Endometrium (tissue), 2 donors: Measurements from ENCODE around the gene CRAT.

ENCODE experiments used
- FAIRE-seq: peaks from 2 replicates; lab custom pipeline; 2012; peaks lifted over from hg19 to GRCh38; lab: Jason Lieb, UNC
- donor health status: control.
- donor health status: control.

The CRAT gene

DNA sequence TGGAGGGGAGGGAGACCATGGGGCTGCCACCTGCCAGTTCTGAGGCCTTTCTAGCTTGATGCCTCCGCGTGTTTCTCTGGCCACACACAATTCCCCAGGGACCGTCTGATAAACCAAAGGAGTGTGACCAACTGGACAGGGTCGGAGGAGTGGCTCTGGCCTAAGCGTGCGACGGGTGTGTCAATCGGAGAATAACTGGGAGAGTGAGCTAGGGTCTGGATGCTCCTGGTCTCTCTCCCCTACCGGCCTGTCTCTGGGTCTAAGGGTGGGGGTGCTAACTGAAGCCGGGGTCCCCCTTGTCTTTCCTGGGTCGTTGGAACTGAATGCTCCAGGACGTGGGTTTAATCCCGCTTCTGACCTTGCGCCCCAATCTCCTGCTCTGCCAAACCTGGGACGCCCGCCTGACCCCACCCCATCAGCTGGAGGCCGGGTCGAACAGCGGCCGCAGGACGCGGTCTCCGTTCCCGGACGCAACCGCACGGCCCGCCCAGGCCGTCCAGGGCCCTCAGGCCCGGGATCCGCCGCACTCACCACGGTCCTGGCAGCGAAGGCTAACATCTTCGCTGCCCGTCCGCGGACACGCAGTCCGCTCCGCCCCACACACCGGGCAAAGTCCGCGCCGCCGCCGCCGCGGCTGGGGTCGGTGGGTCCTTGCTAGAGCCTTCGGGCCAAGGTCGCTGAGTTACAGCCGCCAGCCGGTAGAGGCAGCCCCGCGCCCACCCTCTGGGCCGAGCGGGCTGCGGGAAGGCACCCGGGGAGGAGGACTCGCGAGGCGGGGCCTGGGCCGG, 447 bp downstream of the CRAT start:
- no peak for FAIRE-seq

- FAIRE-seq: no peak
Measured at GRCh38 chr9:129109537-129109903, 1.1 kb downstream of the CRAT start.

DNA sequence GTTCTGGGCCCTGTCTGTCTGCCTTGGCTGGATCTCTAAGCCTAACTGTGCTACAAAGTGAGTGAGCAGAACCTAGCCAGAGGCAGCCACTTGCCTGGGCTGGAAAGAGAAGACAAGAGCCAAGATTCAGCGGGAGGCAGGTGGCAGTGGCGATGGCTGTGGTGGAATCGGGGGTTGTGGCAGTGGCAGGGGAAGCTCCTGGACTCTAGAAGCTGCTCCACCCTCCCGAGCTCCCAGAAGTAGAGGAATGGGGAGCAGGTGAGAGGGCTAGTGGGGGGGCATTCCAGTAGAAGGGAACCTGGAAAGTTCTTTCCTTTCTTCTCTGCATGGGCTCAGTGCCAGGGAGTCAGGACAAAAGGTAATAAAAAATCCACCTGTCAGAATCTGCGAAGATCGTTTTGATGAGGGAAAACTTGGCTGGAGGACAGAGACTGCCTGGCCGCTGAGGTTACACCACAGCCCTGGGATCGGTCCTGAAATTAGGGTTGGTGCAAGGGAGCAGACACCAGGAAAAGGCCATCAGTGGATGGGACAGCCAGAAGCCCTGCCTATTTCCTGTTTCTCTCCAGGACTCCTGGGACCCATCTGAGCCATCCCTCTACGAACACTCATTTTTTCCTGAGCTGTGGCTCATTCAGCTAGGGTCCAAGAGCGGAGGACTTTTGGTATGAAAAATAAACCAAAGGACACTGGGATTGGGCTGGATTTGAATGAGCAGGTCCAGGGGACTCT, 1.6 kb downstream of the CRAT start:
- no peak for FAIRE-seq

DNA sequence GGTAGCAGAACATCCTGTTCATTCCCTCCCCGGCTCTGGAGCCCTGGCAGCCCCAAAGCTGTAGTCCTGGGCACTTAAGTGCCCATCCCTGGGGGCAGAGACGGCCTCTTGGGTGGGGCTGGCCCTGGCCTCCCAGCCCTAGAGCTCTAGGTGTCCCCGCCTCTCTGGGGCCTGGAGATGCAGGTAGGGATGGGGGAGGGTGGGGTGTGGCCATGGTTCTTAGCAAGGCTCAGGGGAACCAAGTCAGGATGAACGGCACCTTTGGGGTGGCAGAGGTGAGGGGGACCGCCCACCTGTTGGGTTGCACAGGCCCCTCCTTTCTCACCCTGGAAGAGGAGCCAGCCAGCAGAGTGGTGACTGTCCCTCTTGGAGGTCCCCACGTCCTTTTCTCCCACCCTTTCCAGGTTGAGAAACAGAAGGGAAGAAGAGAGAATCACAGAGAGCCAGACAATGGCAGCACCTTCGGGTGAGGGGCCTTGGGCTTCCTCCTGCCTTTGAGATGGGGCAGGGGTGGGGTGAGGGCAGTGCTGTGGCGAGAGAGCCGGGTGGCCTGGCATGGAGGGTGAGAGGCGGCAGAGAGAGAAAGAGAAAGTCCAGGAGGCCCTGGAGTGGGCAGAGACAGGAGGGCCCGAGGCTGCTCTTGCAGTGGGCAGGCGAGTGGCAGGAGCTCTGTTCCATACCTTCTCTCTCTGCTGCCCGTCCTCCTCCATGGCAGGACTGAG, 2.3 kb downstream of the CRAT start:
- no peak for FAIRE-seq

DNA sequence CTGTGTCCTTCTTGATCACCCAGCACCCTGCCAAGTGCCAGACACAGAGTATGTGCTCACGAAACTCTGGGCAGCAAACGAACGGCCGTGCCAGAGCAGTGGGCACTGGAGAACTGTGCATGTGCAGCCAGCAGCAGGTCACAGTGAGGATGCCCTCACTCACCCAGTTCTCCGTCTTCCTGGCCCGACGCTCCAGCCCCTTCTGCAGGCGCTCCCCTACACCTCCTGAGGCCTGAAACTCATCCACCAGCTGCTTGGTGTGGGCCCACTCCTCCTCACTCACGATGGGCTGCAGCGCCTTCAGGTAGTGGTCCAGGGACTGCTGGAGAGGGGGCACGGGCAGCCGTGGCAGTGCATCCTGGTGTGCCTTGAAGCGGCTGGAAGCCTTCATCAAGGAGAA, 2.9 kb downstream of the CRAT start:
- no peak for FAIRE-seq

- no peak for FAIRE-seq
Measured at GRCh38 chr9:129105857-129106694, 4.5 kb downstream of the CRAT start.

DNA sequence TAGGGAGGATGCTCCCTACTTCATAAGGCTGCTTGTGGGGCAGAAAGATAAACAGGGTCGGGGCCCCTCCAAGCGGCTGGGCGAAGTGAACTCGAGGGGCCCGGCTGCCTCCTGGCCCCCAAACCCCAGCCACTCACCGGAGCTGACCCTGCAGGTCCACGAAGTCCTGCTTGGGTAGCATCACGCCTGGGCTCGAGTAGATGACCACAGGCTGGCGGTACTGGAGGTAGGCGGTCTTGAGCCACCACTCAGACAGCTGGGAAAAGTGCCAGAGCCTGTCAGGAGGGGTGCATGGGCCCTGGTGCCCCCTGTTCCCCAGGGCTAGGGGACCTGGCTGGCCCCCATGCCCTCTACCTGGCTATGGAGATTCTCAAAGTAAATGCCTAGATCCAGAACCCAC, 6.5 kb downstream of the CRAT start:
- no peak for FAIRE-seq

- FAIRE-seq: no peak
Measured at GRCh38 chr9:129103595-129103965, 7.0 kb downstream of the CRAT start.

DNA sequence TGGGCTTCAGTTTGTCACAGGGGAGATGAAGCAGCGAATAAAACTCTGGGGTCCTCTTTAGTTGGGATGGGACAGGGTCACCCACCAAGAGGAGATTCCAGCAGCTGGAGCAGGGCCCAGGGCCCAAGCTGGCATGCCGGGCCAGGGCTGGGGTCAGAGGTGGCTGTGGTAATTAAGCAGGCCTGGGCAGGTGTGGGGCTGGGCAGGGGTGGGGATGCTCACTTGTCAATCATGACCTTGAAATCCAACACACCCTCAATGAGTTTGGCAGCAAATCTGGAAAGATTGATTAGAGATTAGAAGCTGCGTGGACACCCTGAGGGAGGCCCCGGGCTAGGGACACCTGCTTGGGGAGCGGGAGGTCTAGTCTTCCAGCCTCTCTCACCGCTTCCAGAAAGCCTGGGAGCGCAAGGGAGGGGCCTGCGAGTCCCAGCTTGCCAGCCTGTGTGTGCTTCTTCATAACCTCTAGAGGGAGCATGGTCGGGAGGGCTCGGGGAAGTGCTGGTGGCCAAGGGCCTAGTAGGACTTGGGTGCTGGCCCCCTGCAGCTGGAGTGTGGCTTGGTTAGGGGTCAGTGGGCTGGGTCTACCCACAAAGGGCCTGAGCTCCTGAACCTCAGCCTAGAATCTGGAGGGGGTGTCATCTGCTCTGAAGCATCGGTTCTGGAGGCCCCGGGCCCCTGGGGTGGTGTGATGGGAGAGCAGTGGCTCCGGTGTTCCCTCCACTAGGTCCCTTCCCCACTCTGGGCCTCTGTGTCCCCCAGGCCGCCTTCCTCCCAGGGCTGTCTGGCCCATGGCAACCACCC, 7.6 kb downstream of the CRAT start:
- no peak for FAIRE-seq

DNA sequence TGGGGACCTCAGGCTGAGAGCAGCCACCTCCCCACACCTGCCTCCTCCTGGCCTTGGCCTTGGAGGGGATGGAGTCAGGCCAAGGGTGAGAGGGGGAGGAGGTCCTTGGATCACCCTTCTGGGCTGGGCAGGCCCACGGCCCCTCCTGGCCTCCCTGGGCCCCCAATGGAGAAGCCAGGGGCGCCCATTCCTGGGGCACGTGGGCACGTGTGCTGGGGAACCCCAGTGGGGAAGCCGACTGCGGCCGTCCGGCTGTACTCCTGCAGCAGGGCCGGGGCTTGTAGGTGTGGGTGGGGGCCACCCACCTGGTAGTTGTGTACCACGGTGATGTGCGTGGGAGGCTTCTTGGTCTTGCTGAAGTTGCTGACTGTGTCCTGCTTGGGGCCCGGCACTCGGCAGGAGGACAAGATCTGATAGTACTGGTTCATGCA, 8.5 kb downstream of the CRAT start:
- FAIRE-seq: no peak

DNA sequence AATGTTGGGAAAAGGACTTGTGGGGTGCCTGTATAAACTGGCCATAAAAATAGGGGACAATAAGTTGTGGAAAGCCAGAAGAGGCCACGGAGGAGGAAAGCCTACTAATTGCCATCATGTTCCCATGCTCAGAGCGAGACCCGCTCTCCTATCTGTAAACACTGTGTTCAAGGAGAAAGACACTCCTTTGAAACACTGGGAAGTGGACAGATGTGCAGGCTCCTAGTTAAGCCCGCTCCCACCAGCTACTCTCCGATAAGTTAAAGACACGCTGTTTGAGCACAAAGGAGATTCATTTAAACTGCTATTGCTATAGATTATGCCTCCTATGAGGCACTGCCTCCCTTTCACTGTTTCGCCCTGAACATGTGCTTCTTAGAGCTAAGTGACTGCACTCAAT, 9.3 kb downstream of the CRAT start:
- FAIRE-seq: no peak

DNA sequence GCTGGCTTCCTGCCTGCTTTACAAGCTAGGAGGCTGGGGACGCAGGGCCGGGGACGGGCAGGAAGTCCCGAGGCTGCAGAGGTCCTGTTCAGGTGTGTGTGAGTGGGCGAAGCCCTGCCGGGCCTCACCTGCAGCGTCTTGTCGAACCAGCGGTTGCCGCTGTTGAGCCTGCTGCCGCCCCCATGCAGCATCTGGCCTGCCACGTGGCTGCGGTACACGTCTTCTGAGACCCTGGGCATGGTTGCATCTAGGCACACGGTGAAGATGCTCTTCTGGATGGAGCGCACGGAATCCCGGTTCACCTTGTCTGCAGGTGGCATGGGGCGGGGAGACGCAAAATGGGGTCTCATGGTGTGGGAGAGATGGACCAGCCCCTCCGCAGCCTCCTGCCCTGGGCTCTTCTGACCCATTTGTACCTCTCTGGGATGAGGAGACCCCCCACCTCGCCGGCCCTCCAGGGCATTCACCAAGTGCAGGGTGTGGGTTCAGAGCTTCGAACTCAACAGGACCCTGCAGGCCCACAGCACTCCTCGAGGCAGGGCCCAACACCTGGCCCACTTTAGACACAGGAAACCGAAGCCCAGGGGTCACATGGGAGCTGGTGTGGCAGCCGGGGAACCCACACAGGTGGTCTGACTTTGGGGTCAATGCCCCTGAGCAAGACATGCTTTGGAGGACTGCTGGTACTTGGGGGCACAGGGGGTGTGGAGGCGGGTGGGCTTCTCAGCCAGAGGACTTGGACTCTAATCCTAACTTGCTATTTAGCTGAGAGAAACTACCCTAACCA, 10.0 kb downstream of the CRAT start:
- no peak for FAIRE-seq

DNA sequence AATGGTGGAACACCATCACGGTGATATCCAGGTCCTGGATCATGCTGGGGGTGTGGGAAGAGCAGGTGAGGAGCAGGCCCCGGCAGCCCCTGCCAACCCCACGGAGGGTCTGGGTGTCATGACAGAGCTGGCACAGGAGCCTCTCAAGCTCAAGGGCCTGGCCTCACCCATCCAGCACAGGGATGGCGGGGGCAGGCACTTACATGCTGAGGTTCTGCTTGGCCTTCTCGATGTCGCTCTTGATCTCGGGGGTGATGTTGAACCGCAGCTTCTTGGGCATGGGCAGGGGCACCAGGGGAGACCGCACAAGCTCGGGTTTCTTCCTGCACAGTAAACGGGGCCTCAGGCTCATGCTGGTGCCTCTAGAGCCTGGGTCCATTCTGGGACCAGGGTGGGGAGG, 12.3 kb downstream of the CRAT start:
- no peak for FAIRE-seq

- FAIRE-seq: no peak
Measured at GRCh38 chr9:129097671-129098306, 12.8 kb downstream of the CRAT start.

GRCh38 chr9:129095908-129096307, 14.7 kb downstream of the CRAT start:
- no peak for FAIRE-seq

GRCh38 chr9:129095170-129095667, 15.4 kb downstream of the CRAT start:
- no peak for FAIRE-seq

DNA sequence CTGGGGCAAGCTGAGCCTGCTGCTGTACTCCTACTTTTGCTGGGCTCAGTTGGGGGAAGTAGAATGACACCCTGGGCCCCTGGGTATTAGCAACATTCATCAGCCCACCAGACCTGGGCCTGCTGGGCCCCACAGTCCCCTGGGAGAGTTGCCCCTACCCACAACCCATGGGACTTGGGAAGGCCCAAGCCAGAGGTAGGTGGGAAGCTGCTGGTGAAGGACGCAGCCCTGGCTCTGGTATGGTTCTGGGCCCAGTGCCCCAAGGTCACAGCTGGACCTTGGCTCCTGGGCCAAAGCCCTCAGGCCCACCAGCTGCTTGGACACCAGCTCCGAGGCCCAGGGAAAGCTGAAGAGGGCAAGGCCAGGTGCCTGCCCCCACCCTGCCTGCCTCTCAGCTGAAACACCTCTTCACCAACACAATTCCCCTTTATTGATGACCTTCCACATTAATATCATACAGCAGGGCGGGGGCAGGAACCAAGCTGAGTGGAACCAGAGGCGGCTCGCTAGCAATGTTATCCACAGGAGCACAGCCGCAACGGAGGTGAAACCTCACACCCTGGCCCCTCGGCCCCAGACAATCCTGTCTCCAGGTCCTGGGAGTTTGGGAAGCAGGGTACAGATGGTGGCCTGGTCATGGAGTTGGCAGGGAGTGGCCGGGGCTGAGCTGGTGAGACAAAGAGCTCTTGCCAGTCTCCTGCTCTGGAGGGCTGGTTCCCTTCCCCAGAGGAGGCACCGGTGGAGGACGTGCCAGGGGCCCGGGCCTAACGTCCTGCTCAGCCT, 16.0 kb downstream of the CRAT start:
- FAIRE-seq: no peak

- FAIRE-seq: no peak
Measured at GRCh38 chr9:129093602-129094386, 16.8 kb downstream of the CRAT start.
